Measurements from ENCODE around the gene WSCD2. TPM values are rescaled to one million over a fixed set of nuclear protein-coding genes. Genes with fewer than 3 reads are reported as not detected.

The WSCD2 gene
- total and polyA plus RNA-seq, 2 experiments from 2014 or later, result not detected

DNA sequence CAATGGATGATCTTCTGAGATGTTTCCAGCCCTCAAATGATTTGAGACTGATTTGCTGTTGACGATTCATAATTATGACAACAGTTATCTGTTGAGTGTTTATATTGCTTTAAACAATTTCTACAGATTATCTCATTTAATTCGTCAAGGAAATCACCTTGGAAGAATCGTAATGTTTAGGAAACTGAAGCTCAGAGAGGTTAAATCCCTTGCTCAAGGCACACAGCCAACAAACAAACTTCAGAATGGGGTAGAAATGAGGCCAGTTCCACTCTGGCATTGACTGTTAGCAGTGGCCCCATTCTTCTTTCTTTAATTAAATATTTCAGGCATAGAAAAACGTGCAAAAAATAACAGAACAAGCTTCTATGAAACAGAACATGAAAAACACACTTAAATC is 4.0 kb upstream of the WSCD2 start:
- DNase-seq, result no peak
- TF ChIP-seq EZH2 (IDR thresholded peaks at IDR 0.05; ENCODE audit: insufficient read depth, poor library complexity, severe bottlenecking) (no peak), EZH2phosphoT487 (IDR thresholded peaks at IDR 0.05; ENCODE audit: insufficient read depth, low read depth) (no peak)
- Histone ChIP-seq H3K79me2 (ENCODE audit: insufficient read depth) (no peaks in the 10 kb centered on the region), H3K9me2 (ENCODE audit: insufficient read depth) (no peaks in the 10 kb centered on the region), H3F3A (ENCODE audit: insufficient read depth) (no peaks in the 10 kb centered on the region), H3K9ac (no peak overlapping the region), H2AFZ (no peak overlapping the region), H3K27me3 (replicated peaks; ENCODE audit: insufficient read depth) (peaks cover 27% of the 10 kb centered on the region), H3K4me2 (ENCODE audit: unreplicated experiment) (no peak overlapping the region), H3K4me3 (no peak overlapping the region), H3K4me1 (ENCODE audit: insufficient read depth) (no peaks in the 10 kb centered on the region), H3K36me3 (ENCODE audit: low read depth) (no peaks in the 10 kb centered on the region), H3K9me3 (ENCODE audit: low read depth) (no peaks in the 10 kb centered on the region), H4K20me1 (ENCODE audit: insufficient read depth) (no peaks in the 10 kb centered on the region), H3K27ac (no peak overlapping the region)
- 14 to 16% methylated on average over 4 of the region's 4 CpGs for WGBS, 2 experiments (ENCODE audit: low coverage in 1 of 2, low lambda C conversion rate in 2 of 2, missing lambda C conversion rate in 2 of 2)
- in situ Hi-C loops (cut with MboI), result no loop called here

DNA sequence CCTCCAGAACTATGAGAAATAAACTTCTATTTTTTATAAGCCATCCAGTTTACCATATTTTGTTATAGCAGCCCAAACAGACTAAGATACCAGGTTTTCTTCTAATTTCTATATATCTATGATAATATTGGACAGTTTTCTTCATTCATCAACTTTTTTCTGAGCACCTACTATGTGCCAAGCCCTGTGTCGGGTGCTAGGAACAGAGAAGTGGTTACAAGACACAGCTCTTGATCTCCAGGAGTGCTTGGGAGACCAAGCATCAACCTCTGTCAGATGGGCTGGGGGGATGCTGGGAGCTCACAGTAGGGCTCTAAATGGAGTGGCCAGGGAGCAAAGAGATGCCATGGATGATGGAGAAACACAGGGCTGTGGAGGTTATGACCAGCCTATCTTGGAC is 2.9 kb upstream of the WSCD2 start:
- Histone ChIP-seq H3K27ac (no peak overlapping the region), H3K9ac (no peak overlapping the region), H3K4me3 (no peak overlapping the region), H4K20me1 (ENCODE audit: insufficient read depth) (no peaks in the 10 kb centered on the region), H3K9me2 (ENCODE audit: insufficient read depth) (no peaks in the 10 kb centered on the region), H3K9me3 (ENCODE audit: low read depth) (no peaks in the 10 kb centered on the region), H2AFZ (no peak overlapping the region), H3K36me3 (ENCODE audit: low read depth) (no peaks in the 10 kb centered on the region), H3F3A (ENCODE audit: insufficient read depth) (no peaks in the 10 kb centered on the region), H3K79me2 (ENCODE audit: insufficient read depth) (no peaks in the 10 kb centered on the region), H3K4me1 (ENCODE audit: insufficient read depth) (no peaks in the 10 kb centered on the region), H3K4me2 (ENCODE audit: unreplicated experiment) (no peak overlapping the region), H3K27me3 (replicated peaks; ENCODE audit: insufficient read depth) (peaks cover 38% of the 10 kb centered on the region)
- DNase-seq, result no peak
- WGBS, 2 experiments (ENCODE audit: low coverage in 1 of 2, low lambda C conversion rate in 2 of 2, missing lambda C conversion rate in 2 of 2), result 15 to 17% methylated on average over 1 of the region's 1 CpG
- TF ChIP-seq EZH2phosphoT487 (IDR thresholded peaks at IDR 0.05; ENCODE audit: insufficient read depth, low read depth) (no peak), EZH2 (IDR thresholded peaks at IDR 0.05; ENCODE audit: insufficient read depth, poor library complexity, severe bottlenecking) (no peak)
- in situ Hi-C loops (cut with MboI), result no loop called here

DNA sequence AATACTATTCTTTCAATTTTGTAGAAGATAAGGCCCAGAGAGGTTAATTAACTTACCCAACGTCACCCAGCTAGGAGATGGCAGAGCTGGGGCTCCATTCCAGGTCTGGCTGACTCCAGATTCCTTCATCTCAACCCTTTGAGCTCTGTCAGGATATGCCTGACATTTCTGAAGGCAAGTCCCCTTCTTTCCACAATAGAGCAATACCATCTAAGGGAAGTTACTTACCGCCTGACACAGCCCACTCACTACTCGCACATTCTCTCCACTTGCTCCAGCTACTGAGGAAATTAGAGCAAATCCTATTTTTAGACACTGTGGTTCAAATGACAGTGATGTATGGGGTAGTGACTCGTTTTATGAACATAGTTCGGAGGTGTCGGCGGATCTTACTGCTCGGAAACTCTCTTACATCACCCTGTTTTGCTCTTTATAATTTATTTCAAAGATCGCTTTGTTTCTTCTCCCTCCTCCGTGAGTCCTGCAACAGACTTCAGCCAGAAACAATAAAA is 2.0 kb upstream of the WSCD2 start:
- DNase-seq, result no peak
- H3K4me1 ChIP-seq (ENCODE audit: insufficient read depth), result no peaks in the 10 kb centered on the region
- no peaks in the 10 kb centered on the region for H3K9me3 ChIP-seq (ENCODE audit: low read depth)
- in situ Hi-C loops (cut with MboI), result no loop called here
- no peaks in the 10 kb centered on the region for H3F3A ChIP-seq (ENCODE audit: insufficient read depth)
- H3K27me3 ChIP-seq (replicated peaks; ENCODE audit: insufficient read depth), result peaks cover 40% of the 10 kb centered on the region
- no peak overlapping the region for H3K27ac ChIP-seq
- no peak overlapping the region for H2AFZ ChIP-seq
- no peaks in the 10 kb centered on the region for H3K36me3 ChIP-seq (ENCODE audit: low read depth)
- no peaks in the 10 kb centered on the region for H4K20me1 ChIP-seq (ENCODE audit: insufficient read depth)
- WGBS, 2 experiments (ENCODE audit: low coverage in 1 of 2, low lambda C conversion rate in 2 of 2, missing lambda C conversion rate in 2 of 2), result 5% methylated on average over 10 of the region's 10 CpGs
- no peaks in the 10 kb centered on the region for H3K79me2 ChIP-seq (ENCODE audit: insufficient read depth)
- no peak overlapping the region for H3K9ac ChIP-seq
- no peak overlapping the region for H3K4me2 ChIP-seq (ENCODE audit: unreplicated experiment)
- no peak overlapping the region for H3K4me3 ChIP-seq
- TF ChIP-seq EZH2phosphoT487 (IDR thresholded peaks at IDR 0.05; ENCODE audit: insufficient read depth, low read depth), result no peak
- no peak for TF ChIP-seq EZH2 (IDR thresholded peaks at IDR 0.05; ENCODE audit: insufficient read depth, poor library complexity, severe bottlenecking)
- no peaks in the 10 kb centered on the region for H3K9me2 ChIP-seq (ENCODE audit: insufficient read depth)

DNA sequence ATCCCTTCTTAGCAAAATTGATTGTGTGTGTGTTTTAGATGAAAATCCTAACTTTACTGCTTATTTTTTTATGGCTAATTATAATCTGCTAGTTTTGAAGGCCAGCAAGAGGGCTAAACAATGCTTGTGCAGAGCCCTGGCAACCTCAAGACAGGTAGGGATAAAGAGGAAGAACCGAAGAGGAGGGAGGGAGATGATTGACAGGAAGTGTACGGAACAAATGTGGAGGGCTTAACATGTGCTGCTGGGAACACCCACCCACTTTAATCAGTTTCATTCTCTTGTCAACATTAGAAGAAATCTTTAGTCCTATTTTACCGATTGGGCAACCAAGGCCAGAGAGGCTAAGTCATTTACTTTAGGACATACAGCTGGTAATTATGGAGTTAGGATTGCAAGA is 1.4 kb upstream of the WSCD2 start:
- Histone ChIP-seq H3K4me2 (ENCODE audit: unreplicated experiment) (no peak overlapping the region), H3K27me3 (replicated peaks; ENCODE audit: insufficient read depth) (peaks cover 40% of the 10 kb centered on the region), H3K79me2 (ENCODE audit: insufficient read depth) (no peaks in the 10 kb centered on the region), H3K4me1 (ENCODE audit: insufficient read depth) (no peaks in the 10 kb centered on the region), H3K9me2 (ENCODE audit: insufficient read depth) (no peaks in the 10 kb centered on the region), H3F3A (ENCODE audit: insufficient read depth) (no peaks in the 10 kb centered on the region), H3K27ac (no peak overlapping the region), H3K9ac (no peak overlapping the region), H3K9me3 (ENCODE audit: low read depth) (no peaks in the 10 kb centered on the region), H4K20me1 (ENCODE audit: insufficient read depth) (no peaks in the 10 kb centered on the region), H3K4me3 (no peak overlapping the region), H3K36me3 (ENCODE audit: low read depth) (no peaks in the 10 kb centered on the region), H2AFZ (no peak overlapping the region)
- in situ Hi-C loops (cut with MboI), result no loop called here
- DNase-seq, result no peak
- WGBS, 2 experiments (ENCODE audit: low coverage in 1 of 2, low lambda C conversion rate in 2 of 2, missing lambda C conversion rate in 2 of 2), result 2 to 3% methylated on average over 3 of the region's 3 CpGs
- TF ChIP-seq EZH2phosphoT487 (IDR thresholded peaks at IDR 0.05; ENCODE audit: insufficient read depth, low read depth) (no peak), EZH2 (IDR thresholded peaks at IDR 0.05; ENCODE audit: insufficient read depth, poor library complexity, severe bottlenecking) (no peak)
